HG03039 (cell line): ENCODE measurements around the gene TRABD2B.

Source experiments
- ATAC-seq: cut with Tn5 transposase; IDR thresholded peaks from one replicate; pipeline ENCODE4 v1.9.1; 2021; ENCODE audit warnings: mild to moderate bottlenecking, moderate library complexity; ENCODE audit not compliant: unreplicated experiment

TRABD2B gene

DNA sequence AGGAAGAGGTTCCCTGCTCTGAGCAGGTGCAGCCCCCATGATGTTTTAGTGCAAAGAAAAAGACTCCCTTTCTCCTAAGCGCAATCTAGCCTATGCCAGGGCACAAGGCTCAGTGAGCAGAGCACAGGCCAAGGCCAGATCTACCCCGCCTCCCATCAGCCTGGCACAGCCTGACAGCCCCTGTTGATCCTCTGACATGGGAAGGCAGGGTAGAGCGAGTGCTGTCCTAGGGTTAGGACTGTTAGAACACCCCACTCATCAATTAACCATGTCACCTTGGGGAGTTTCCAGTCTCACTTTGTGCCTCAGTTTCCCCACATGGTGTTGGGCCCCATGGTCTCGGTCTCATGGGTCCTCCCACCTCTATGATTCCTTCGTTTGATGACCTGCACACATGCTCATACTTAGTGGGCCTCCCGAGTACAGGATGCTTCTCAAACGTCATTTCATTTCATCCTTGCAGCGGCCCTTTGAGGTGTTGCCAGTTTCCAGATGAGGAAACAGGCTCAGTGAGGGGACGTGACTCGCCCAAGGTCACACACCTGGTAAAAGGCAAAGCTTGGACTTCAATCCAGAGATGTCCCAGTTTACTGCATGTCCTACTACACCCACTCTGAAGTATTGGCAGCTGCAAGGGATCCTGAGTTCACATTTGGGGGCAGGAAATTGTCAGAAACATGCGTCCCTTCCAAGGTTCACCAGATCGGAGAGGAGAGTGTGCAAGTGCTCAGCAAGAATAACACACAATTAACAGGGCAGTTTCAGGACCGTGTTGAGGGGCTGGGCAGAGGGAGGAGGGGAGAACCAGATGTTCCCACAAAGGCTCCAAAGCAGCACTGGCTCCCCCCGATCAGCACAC lies 213.3 kb downstream of the TRABD2B start:
- no peak for ATAC-seq

DNA sequence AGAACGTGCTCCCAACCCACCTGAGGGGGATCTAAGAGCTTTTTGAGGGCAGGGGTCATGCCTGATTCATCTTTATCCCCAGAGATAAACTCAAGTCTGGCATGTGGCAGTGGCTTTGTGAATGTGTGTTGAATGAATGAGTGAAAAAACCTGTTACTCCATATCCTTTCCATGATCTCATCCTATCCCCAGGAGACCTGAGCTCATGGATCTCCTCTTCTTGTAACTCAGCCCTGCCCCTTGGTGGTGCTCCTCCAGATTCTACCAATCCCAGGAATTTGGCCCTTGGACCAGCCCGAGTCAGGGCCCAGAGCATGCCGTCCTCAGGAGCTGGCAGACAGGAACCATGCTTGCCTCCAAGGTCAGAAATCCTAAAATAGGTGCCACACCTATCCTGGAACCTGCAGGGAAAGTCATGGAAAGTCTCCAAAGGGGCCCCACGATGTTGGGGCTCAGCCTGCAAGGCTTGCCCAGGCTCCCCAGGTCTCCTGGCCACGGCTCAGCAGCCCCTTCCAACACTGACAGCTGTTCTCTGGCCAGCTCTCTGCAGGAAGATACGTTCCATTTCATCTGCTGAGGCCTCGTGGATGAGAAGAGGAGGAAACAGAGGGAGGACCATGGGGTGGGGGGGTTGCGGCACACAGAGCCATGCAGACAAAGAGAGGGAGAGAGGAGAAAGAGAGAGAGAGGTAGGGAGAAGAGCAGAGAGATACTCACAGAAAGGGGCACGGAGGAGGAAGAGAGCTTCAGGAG lies 214.6 kb downstream of the TRABD2B start:
- ATAC-seq = no peak

DNA sequence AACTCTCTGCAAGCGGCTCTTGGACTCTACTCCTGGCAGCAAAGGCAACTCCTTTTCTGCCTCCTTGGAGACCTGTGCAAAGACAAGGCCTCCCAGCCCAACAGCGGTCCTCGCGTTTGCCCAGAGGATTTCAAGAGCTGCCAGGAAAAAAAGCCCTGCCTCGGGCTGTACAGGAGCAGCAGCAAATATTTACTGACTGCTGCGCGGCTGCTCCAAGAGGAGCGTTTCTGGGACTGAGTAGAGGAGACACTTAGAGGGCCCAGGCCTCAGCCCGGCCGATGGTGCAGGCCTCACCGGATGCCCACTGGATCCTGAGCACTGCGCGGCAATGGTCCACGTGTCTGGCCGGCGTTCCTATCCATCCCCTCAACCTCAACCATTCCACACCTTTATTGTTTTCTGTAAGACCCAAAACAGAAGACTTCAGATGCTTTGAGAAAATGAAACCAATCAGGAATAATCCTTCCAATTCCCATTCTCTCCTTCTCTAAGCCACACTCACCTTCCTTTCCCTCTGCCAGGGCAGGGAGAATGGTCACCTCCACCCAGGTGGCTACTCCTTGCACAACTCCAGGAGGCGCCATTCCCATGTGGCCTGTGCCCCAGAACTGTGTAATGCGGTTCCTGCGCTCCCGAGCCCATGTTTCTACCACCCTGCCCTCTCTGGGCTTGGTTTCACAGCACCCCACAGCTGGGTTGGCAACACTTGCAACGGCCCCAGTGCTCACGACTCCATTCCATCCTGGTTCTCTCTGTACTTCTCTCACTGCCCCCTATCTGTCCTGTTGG lies 215.8 kb downstream of the TRABD2B start:
- no peak for ATAC-seq

DNA sequence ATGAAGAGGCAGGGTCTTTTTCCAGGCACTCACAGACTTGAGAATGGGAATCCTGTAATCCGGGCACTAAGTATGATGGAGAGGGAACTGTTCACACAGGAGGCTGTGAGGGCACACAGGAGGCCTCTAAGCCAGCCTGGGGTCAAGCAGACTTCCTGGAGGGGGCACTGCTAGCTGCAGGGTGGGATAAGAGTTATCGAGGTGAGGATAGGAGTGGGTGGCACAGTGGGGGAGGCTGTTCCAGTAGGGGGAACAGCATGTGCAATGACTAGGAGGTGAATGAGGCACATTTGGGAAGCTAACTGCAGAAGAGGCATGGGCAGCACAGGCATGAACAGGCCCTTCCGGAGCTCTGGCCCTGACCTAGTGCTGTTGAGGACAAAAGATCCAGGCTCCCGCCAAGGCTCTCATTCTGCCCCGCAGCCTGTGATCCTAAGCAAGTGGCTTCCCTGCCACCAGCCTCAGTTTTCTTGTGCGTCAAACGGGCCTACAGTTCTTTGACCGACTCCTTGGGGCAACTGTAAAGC lies 216.7 kb downstream of the TRABD2B start:
- no peak for ATAC-seq

DNA sequence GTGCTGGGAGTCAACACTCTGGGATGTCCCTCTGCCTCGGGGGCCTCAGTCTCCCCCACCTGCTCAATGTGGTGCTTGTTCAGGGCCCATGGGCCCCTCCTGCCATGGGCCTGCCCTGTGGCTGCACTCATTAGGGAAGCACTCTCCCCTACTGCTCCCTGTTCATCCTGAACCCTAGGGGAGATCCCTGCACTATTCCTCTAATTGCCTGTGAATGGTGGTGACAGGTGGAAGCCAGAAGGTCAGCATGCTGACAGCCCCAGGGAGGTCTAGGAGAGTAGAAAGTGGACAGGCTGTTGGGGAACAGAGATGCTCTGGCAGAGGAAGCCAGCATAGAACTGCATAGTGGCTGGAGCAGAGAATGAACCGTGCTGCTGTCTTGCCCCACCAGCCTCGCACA lies 217.6 kb downstream of the TRABD2B start:
- ATAC-seq = no peak

DNA sequence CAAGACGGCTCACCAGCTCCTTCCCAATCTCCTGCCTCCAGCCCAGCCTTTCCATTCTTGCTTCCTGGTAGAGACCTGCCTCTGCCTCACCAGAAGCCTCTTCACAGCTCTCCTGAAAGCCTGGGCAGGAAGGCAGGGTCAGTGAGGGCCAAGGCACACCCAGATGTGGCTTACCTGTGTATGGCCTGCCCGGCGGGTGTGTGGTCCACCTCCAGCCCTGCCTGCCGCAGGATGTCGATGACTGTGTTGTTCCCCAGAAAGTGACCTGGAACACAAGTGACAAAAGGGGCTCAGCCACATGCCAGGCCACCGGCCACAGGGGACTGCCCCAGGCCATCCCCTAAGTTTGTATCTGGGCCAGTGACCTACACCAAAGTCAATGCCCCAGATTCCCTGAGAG lies 218.9 kb downstream of the TRABD2B start:
- ATAC-seq = no peak

DNA sequence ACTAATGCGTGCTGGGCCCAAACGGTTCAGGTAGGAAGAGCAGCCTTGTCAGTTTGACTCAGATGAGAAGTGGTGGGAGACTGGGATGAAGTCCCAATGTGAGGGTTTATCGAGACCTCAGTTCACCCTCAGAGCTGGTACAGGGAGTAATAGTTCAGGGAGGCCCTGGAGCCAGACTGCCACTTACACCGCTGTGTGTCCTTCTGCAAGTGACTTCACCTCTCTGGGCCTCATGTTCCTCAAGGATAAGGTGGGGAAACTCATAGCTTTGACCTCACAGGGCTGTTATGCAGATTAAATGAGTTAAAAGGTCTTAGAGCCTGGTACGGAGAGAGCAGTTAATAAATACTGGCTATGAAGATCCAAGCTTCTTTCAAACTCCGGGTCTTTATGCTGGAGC lies 219.9 kb downstream of the TRABD2B start:
- ATAC-seq = no peak

DNA sequence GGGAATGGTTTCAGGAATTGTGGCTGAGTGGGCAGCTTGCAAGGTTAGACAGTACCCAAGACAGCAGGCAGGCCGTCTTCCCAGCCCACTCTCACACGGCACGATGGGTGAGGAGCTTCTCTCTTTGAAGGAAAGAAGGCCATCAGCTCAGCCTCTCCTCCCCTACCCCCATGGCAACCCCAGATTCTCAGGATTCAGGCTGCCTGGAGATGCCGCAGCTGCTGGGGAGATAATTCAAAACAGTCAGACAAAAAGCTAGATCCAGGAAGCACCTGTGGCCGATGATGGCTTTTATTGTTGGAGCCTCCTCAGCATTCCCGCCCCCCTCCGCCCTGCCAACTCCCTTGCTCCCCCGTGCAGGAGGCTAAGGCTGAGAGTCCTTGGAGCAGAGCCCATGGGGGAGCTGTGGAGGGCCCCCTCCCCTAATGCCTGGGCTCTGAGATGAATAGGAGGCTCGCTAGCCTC lies 220.5 kb downstream of the TRABD2B start:
- no peak for ATAC-seq

DNA sequence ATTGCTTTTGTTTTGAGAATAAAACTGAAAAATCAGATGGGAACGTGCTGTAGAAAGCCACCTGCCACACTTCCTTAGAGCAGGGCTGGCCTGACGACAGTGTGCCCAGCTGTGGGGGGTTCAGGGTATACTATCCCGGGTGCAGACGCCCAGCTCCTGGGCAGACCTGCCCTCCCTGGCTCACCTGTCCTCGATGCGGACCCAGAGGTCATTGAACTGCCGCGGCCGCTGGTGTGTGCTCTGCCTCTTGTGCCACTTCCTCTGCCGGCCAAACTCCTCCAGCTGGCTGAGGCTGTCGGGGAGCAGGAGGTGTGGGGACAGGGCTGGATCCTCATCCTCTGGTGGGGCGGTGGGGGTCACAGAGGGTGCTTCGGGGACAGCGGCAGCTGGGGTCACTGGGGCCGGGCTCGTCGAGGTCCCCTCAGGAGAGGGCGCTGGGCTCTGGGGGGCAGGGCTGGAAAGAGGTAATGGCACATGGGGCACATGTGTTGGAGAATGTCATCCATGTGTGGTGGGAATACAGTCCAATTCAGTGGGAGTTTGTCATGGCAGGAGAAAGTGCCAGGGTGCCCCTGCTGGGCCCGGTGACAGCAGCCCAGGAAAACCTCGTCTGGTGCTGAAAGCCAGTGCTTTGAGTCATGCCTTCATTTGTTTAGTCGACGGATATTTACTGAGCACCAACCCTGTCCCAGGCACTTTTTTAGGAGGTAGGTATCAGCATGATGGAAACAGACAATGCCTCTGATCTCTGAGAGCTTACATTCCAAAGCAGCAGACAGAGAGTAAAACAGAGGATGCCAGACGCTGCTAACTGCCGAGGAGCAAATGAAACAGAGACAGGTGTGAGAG lies 222.0 kb downstream of the TRABD2B start:
- ATAC-seq = no peak

DNA sequence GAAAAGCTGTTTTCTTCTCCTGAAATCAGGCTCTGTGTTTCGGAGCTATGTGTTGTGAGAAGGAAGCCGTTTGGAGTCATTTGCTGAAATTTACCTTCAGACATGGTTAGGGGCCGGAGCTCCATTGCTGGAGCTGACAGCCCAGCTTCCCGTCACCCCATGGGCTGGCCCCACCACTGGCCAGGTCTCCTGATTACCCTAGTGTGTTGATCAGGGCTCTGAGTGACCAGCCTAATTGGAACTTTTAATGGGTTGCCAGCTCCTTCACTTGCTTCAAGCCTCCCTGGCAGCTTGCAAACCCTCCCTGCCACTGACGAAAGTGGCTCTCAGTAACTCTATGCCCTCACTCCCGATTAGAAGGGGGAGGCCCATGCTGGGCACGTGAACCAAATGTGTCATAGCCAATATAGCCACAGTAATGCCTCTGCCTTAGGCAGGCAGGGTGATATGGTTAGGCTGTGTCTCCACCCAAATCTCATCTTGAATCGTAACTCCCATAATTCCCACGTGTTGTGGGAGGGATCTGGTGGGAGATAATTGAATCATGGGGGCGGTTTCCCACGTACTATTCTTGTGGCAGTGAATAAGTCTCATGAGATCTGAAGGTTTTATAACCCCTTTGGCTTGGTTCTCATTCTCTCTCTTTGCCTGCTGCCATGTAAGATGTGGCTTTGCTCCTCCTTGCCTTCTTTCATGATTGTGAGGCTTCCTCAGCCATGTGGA lies 224.1 kb downstream of the TRABD2B start:
- no peak for ATAC-seq

DNA sequence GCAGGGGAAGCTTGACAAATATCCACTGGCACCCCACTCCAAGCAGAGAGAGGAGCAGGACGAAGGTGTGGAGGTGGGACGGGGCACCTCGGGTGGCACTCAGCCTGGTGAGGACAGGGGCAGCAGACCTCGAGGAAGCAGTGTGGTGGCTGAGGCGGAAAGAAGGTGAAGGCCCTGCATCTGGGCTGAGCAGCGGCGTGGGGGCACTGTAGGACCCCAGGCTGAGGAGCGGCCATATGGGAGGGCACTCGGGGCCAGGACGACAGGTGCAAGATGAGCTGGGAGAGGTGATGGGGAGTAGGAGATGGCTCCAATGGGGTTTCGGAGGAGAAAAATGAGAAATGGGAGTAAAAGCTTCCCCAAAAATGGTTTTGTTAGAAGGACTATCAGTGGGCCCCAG lies 224.9 kb downstream of the TRABD2B start:
- ATAC-seq = no peak

DNA sequence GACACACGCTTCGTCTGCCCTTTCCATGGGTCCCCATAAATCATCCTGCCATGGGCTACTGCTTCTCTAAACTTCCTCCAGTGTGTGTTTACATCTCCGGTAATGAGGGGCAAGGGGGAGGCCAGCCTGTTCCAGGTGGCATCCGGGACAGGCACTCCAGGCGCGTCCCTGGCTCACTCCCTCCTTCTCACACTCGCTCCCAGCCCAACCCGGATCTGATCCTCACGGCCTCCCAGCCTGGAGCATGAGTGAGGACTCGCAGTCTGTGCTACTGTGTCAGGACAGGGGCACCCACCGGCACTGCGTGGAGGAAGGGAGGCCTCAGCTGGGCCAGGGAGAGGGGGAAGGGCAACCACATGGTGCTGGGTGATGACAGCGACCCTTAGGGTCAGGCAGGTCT lies 225.4 kb downstream of the TRABD2B start:
- ATAC-seq = no peak

DNA sequence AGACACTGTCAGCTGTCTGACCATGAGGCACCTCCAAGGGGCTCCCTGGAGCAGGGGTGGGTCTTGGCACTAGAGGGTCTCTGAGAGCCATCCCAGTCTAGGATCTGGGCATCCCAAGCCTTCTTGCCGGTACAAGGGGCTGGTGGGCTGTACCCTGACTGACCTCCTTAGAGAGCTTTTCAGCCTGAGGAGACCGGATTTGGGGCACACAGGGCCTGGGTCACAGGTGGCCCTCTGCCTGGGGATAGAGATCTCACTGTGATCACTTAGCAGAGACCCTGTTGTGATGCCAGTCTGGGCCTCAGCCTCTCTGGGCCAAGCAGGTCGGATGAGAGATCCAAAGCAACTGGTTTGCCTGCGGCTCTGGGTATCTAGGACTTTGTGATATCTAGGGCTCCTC lies 227.2 kb downstream of the TRABD2B start:
- ATAC-seq = no peak

DNA sequence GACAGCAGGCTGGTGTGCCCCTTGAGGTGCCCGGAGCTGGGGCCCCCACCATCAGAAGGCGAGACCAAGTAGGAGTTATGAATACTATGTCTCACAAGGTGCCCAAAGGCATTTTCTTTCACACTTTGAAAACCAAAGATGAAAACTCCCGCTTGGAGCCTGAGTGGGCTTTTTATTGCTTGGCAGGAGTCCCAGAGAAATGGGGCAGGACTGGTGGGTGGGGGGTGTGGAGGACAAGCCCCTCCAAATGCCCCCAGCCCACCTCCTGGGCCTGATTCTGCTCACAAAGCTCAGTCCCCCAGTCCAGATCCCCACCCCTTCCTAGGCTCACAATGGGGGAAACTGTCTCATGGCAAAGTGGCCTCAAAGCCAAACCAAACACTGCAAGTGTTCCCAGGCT lies 227.9 kb downstream of the TRABD2B start:
- ATAC-seq = no peak

DNA sequence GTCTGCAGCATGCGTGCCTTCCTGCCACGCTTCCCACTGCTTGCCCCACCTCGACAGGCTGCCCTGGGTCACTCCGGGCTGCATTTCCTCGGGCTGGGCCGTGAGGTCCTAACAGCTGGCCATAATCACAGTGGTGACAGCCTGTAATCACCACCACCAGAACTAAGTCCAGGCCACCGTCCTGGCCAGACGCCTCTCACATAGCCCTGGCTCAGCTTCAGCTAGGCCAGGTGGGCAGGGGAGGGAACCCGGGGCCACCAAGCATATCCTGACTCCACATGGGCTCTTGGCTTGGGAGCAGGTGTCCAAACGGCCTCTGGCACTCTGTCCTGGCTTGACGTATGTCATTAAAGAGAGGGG lies 229.5 kb downstream of the TRABD2B start:
- no peak for ATAC-seq

DNA sequence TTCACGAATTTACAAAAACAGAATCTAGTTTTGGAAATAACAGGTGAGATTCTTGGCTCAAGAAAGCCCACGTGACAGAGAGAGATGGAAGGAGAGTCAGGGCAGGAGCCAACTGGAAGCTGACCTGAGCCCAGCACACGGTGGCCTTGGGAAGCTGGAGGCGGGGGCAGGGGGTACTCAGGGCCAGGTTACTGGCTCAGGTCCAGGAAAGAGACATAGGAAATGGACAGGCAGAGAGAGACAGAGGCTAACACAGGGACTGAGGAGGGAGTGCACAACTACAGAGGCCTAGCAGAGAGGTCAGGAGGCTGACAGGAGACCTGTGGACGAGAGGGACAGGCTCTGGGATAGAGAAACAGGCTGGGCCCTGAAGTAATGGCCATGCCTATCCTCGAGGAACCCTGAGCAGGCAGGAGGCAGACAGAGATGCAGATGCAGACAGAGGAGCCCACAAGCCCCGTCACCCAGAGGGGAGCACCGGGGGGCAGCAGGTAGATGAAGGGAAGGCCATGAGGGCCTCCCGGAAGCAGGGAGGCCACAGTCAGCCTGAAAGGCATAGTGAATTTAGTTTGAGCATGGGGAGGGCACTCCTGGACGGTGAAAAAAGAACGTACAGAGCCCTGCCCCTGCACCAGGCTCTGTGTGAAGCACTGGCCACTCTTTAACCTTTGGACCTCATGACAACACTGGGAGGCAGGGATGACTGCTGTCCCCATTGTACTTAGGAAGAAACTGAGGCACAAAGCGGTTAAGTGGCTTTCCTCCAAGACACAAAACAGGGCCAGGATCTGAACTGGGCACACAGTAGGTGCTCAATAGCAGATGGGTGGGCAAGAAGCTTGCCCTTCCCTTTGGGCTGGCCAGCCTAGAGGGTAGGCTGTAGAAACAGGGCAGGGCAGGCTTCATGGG lies 230.1 kb downstream of the TRABD2B start:
- no peak for ATAC-seq

DNA sequence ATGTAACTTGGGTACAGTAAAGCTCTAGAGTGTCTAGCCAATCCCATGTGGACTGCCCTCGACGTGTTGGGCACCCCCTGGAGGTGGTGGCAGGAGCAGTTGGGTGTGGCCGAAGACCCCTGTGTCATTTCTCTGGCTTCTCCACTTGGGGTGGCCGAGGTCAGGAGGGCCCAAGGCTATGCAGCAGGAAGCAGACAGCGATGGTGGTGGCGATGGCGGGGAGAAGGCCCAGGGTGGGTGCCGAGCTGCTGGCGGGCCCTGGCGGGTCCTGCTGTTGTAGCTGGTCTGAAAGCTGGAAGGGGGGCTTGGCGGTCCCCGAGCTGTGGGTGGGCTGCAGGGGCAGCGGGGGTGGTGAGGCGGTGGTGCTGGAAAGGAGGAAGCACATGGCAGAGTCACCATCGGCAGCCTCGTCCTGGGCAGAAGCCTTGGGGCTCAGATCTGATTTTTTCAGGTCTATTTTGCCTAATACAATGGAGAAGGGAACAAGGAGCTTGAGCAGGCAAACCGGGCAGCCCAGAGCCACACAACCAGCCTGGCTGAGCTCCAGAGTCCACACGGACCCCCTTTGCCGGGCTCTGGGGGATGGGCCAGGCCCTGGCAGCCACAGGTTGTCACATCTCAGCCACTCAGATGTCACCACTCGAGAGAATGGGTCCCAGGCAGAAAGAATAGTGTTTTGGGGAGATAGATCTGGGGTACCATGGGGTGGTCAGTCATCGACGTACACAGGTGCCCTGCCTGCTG lies 231.3 kb downstream of the TRABD2B start:
- ATAC-seq = no peak

DNA sequence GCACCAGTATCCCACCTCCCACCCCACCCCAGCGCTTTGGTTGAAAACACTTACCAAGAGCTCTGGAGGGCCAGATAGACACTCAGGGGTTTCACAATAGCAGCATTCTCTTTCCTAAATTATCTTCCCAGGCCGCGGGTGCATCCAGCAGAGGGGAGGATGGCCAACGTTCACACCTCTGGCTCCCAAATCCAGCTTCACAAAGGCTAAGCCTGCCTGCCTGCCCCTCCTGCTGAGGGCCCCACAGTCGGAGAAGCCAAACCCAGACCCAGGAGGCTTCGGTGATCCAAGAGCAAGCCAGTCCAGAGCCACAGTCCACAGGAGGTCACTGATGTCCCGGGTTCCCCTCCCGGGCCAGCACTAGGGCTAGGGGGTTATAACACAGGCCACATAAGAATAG lies 231.9 kb downstream of the TRABD2B start:
- no peak for ATAC-seq
